ENCODE data around the gene SPTBN1.

SPTBN1 gene

DNA sequence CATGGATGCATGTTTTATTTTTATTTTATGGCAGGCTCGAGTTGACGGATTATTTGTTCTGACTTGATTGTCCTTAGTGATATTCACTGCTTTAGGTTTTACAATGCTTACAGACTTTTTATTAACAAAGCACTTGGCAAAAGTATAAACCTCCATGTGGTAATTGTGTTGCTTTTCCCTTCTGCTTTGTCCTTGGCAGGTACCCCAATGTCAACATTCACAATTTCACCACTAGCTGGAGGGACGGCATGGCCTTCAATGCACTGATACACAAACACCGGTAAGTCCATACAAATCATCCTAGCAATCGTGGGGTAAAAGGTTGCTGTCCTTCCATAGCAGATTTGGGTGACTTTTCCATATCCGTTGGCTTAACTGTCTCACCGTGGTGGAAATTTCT, 161.3 kb downstream of the SPTBN1 start:
- DNase-seq = no peak

GRCh38 chr2:54618646-54619565, 162.8 kb downstream of the SPTBN1 start:
- no peak for DNase-seq

DNA sequence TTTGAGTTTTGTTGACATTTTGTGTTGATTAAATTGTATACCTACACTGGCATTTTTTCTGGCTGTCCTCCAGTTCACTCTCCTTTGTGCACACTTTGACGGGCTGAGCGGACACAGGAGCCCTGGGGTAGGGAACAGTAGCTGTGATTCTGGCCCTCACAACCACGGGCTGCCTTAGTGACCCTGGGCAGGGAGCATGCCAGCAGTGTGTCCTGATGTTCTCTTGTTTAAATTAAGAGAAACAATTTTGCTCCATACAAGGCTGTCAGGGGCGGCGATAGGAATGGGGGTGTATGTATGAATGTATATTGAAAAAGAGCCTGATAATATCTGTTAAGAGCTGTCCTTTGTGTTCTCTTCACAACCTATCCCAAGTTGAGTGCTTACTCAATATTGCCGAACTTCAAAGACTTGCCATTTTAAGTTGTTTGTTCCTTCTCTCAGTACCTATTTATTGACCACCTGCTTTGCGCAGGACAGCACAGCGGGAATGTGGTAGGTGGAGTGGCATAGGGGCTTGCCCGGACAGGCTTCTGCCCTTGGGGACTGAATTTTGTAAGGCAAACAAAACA, 163.6 kb downstream of the SPTBN1 start:
- DNase-seq = no peak

DNA sequence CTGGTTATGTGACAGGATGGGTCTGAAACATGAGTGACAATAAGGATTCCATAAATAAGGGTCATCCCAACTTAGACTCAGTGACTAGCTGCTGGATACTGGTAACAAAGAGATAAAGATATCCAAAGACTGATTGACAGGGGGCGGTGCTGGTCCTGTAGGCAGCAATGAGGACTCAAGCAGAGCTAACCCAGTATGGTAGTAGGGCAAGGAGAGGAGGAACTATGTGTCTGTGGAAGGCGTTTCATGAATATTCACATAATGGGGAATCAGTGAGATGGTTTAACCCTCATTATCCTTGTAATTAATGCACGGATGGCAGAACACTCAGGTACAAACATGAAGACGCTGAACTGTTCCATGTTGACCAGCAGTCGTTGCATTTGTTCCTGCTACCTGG, 164.8 kb downstream of the SPTBN1 start:
- no peak for DNase-seq

- no peak for DNase-seq
These were observed 168.5 kb downstream of the SPTBN1 start for GRCh38 chr2:54624591-54625071.

GRCh38 chr2:54626131-54626530, 170.0 kb downstream of the SPTBN1 start:
- no peak for DNase-seq

DNA sequence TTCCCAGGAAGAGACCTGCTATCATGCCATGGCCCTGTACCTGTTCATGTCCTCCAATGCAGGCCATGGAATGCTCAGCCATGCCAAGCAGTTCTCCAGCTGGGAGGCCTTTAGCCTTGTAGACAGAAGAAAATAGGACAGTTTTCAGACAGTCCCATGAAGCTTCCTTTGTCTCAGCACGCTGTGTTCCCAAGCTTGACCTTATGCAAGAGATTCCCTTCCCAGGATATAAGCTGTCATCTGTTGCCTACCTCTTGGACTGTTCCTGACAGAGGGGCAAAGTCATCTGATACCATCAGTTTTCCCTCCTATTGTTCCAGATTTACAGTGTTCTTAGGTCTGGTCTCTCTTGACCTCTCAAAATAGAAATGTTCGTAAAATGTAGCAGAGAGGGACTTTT, 170.8 kb downstream of the SPTBN1 start:
- DNase-seq = no peak

GRCh38 chr2:54627973-54628372, 171.8 kb downstream of the SPTBN1 start:
- DNase-seq = no peak

GRCh38 chr2:54628418-54628817, 172.3 kb downstream of the SPTBN1 start:
- no peak for DNase-seq

- no peak for DNase-seq
These were observed 172.8 kb downstream of the SPTBN1 start for GRCh38 chr2:54628957-54629356.

- no peak for DNase-seq
These were observed 173.3 kb downstream of the SPTBN1 start for GRCh38 chr2:54629390-54629789.

GRCh38 chr2:54629914-54630857, 174.1 kb downstream of the SPTBN1 start:
- peak; percentile 91 for DNase-seq

DNA sequence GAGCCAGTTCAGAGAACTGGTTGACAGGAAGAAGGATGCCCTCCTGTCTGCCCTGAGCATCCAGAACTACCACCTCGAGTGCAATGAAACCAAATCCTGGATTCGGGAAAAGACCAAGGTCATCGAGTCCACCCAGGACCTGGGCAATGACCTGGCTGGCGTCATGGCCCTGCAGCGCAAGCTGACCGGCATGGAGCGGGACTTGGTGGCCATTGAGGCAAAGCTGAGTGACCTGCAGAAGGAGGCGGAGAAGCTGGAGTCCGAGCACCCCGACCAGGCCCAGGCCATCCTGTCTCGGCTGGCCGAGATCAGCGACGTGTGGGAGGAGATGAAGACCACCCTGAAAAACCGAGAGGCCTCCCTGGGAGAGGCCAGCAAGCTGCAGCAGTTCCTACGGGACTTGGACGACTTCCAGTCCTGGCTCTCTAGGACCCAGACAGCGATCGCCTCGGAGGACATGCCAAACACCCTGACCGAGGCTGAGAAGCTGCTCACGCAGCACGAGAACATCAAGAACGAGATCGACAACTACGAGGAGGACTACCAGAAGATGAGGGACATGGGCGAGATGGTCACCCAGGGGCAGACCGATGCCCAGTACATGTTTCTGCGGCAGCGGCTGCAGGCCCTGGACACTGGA, 174.9 kb downstream of the SPTBN1 start:
- no peak for DNase-seq

DNA sequence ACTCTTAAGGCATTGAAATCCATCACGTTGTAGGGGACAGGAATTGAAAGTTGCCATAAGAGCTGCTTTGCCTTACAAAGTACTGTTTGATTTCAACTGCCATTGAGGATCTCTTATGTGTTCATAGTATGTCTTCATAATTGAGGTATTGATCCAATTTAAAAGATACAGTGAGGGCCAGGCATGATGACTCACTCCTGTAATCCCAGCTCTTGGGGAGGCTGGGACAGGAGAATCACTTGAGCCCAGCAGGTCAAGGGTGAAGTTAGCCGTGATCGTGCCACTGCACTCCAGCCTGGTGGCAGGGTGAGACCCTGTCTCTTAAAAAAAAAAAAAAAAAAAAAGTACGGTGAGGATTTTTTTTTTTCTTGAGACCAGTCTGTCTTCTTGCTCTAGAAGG, 175.6 kb downstream of the SPTBN1 start:
- DNase-seq = no peak

DNA sequence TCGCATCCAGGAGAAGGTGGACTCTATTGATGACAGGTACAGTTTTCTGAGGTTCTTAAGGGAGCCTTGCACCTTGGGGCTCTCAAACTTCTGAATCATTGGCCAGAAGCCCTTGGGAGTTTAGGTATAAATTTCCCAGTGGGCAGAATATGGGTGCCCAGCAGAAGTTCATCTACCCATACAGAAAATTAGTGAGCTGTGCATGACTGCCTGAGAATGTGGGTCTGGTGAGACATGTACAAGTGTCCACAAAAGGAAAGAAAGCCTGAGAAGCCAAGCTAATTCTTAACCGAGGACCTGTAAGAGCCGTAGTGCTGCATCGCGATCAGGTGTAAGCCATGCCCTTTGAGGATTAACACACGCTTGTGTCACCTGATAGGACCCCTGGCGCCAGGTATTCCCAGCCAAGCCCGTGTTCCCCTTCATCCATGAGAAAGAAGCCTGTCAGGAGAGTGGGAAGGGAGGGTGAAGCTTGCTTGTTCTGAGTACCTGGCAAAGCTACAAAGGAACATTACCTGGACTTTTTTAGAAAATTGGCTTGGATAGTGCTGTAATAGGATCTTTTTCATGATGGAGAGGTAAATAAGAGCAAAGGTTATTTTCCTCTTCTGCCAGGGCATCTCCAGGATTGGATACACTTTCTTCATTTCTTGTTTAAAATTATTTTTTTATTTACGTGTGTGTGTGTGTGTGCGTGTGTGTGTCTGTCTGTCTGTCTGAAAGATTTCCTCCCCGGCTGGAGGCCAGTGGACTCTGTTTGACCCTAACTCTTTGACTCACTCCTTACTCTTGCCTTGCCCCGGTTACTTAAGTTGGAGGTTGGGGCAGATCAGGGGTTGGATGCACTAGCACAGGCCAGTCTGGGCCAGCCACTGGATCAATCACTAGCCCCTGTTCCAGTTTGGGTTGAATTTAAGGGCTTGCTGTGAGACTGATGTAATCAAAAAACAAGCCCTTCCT, 176.9 kb downstream of the SPTBN1 start:
- DNase-seq = peak; percentile 51

GRCh38 chr2:54634021-54634420, 177.9 kb downstream of the SPTBN1 start:
- DNase-seq = no peak

- peak; percentile 64 for DNase-seq
These were observed 178.7 kb downstream of the SPTBN1 start for GRCh38 chr2:54634564-54635511.

GRCh38 chr2:54635554-54636152, 179.5 kb downstream of the SPTBN1 start:
- DNase-seq = peak; percentile 22

GRCh38 chr2:54636415-54637139, 180.4 kb downstream of the SPTBN1 start:
- DNase-seq = no peak
